HEK293 (cell line): Measurements from ENCODE around the gene MMP19.

Experiments used
- ZNF146 ChIP-seq: fragments of 450-650 bp; formaldehyde crosslinking; IDR thresholded peaks from 2 replicates; pipeline ENCODE4 v1.5.1; 2016; ENCODE audit warnings: missing biosample characterization, missing genetic modification characterization
- TF ChIP-seq, protein P1 (sequence below): fragments of 450-650 bp; formaldehyde crosslinking; IDR thresholded peaks from 2 replicates; pipeline ENCODE4 v1.5.1; 2017; ENCODE audit warnings: missing biosample characterization, missing genetic modification characterization
- TF ChIP-seq, protein P2 (sequence below): fragments of 450-650 bp; formaldehyde crosslinking; IDR thresholded peaks from 2 replicates; pipeline ENCODE4 v1.5.1; 2017; ENCODE audit warnings: missing biosample characterization, missing genetic modification characterization
- TF ChIP-seq, protein P3 (sequence below): fragments of 450-650 bp; formaldehyde crosslinking; IDR thresholded peaks from 2 replicates; pipeline ENCODE4 v1.5.1; 2016; ENCODE audit warnings: missing biosample characterization, missing genetic modification characterization, borderline replicate concordance
- TF ChIP-seq, protein P4 (sequence below): sonication (generic); formaldehyde crosslinking; IDR thresholded peaks from 2 replicates; pipeline ENCODE4 v1.8.1; 2022; ENCODE audit warnings: mild to moderate bottlenecking, moderate library complexity, missing genetic modification reagents
- TF ChIP-seq, protein P5 (sequence below): fragments of 450-650 bp; formaldehyde crosslinking; IDR thresholded peaks from 2 replicates; pipeline ENCODE4 v1.5.1; 2016; ENCODE audit warnings: missing biosample characterization, missing genetic modification characterization

DNA sequence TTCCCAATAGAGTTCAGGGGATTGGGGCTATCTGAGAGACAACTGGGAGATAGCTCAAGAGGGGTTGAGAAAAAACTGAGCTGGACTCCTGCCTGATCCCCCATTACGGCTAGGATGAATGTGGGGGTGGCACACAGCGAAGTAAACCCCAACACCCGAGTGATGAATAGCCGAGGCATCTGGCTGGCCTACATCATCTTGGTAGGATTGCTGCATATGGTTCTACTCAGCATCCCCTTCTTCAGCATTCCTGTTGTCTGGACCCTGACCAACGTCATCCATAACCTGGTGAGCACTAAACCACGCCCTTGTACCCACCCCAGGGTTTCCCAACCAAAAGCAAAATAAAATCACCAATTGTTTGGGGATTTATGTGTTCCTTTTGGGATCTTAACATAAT is 23.9 kb downstream of the MMP19 start:
- TF ChIP-seq, protein P1, sequence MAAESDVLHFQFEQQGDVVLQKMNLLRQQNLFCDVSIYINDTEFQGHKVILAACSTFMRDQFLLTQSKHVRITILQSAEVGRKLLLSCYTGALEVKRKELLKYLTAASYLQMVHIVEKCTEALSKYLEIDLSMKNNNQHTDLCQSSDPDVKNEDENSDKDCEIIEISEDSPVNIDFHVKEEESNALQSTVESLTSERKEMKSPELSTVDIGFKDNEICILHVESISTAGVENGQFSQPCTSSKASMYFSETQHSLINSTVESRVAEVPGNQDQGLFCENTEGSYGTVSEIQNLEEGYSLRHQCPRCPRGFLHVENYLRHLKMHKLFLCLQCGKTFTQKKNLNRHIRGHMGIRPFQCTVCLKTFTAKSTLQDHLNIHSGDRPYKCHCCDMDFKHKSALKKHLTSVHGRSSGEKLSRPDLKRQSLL (tag by site-specific recombination), result no peak
- TF ChIP-seq, protein P2, sequence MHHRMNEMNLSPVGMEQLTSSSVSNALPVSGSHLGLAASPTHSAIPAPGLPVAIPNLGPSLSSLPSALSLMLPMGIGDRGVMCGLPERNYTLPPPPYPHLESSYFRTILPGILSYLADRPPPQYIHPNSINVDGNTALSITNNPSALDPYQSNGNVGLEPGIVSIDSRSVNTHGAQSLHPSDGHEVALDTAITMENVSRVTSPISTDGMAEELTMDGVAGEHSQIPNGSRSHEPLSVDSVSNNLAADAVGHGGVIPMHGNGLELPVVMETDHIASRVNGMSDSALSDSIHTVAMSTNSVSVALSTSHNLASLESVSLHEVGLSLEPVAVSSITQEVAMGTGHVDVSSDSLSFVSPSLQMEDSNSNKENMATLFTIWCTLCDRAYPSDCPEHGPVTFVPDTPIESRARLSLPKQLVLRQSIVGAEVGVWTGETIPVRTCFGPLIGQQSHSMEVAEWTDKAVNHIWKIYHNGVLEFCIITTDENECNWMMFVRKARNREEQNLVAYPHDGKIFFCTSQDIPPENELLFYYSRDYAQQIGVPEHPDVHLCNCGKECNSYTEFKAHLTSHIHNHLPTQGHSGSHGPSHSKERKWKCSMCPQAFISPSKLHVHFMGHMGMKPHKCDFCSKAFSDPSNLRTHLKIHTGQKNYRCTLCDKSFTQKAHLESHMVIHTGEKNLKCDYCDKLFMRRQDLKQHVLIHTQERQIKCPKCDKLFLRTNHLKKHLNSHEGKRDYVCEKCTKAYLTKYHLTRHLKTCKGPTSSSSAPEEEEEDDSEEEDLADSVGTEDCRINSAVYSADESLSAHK (tag by site-specific recombination), result no peak
- TF ChIP-seq, protein P3, sequence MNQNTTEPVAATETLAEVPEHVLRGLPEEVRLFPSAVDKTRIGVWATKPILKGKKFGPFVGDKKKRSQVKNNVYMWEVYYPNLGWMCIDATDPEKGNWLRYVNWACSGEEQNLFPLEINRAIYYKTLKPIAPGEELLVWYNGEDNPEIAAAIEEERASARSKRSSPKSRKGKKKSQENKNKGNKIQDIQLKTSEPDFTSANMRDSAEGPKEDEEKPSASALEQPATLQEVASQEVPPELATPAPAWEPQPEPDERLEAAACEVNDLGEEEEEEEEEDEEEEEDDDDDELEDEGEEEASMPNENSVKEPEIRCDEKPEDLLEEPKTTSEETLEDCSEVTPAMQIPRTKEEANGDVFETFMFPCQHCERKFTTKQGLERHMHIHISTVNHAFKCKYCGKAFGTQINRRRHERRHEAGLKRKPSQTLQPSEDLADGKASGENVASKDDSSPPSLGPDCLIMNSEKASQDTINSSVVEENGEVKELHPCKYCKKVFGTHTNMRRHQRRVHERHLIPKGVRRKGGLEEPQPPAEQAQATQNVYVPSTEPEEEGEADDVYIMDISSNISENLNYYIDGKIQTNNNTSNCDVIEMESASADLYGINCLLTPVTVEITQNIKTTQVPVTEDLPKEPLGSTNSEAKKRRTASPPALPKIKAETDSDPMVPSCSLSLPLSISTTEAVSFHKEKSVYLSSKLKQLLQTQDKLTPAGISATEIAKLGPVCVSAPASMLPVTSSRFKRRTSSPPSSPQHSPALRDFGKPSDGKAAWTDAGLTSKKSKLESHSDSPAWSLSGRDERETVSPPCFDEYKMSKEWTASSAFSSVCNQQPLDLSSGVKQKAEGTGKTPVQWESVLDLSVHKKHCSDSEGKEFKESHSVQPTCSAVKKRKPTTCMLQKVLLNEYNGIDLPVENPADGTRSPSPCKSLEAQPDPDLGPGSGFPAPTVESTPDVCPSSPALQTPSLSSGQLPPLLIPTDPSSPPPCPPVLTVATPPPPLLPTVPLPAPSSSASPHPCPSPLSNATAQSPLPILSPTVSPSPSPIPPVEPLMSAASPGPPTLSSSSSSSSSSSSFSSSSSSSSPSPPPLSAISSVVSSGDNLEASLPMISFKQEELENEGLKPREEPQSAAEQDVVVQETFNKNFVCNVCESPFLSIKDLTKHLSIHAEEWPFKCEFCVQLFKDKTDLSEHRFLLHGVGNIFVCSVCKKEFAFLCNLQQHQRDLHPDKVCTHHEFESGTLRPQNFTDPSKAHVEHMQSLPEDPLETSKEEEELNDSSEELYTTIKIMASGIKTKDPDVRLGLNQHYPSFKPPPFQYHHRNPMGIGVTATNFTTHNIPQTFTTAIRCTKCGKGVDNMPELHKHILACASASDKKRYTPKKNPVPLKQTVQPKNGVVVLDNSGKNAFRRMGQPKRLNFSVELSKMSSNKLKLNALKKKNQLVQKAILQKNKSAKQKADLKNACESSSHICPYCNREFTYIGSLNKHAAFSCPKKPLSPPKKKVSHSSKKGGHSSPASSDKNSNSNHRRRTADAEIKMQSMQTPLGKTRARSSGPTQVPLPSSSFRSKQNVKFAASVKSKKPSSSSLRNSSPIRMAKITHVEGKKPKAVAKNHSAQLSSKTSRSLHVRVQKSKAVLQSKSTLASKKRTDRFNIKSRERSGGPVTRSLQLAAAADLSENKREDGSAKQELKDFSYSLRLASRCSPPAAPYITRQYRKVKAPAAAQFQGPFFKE (tag by site-specific recombination), result no peak
- no peak for TF ChIP-seq ZNF146 (tag by site-specific recombination)
- TF ChIP-seq, protein P4, sequence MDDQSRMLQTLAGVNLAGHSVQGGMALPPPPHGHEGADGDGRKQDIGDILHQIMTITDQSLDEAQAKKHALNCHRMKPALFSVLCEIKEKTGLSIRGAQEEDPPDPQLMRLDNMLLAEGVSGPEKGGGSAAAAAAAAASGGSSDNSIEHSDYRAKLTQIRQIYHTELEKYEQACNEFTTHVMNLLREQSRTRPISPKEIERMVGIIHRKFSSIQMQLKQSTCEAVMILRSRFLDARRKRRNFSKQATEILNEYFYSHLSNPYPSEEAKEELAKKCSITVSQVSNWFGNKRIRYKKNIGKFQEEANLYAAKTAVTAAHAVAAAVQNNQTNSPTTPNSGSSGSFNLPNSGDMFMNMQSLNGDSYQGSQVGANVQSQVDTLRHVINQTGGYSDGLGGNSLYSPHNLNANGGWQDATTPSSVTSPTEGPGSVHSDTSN, result no peak
- TF ChIP-seq, protein P5, sequence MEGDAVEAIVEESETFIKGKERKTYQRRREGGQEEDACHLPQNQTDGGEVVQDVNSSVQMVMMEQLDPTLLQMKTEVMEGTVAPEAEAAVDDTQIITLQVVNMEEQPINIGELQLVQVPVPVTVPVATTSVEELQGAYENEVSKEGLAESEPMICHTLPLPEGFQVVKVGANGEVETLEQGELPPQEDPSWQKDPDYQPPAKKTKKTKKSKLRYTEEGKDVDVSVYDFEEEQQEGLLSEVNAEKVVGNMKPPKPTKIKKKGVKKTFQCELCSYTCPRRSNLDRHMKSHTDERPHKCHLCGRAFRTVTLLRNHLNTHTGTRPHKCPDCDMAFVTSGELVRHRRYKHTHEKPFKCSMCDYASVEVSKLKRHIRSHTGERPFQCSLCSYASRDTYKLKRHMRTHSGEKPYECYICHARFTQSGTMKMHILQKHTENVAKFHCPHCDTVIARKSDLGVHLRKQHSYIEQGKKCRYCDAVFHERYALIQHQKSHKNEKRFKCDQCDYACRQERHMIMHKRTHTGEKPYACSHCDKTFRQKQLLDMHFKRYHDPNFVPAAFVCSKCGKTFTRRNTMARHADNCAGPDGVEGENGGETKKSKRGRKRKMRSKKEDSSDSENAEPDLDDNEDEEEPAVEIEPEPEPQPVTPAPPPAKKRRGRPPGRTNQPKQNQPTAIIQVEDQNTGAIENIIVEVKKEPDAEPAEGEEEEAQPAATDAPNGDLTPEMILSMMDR (tag by site-specific recombination), result no peak
